A549 (cell line): ENCODE data around the gene PATJ.

Source experiments
- CTCF ChIP-seq: fragments of >200 bp; sonication (Bioruptor Twin); formaldehyde crosslinking; IDR thresholded peaks from 3 replicates; pipeline ENCODE4 v1.5.1; 2016
- REST ChIP-seq: fragments of 200-600 bp; sonication (generic); IDR thresholded peaks from 2 replicates; pipeline ENCODE4 v1.6.1; 2016; ENCODE audit warnings: antibody characterized with exemption, mild to moderate bottlenecking, moderate library complexity
- ZNF302 ChIP-seq: fragments of 250-450 bp; sonication (Bioruptor Pico); IDR thresholded peaks from 2 replicates; pipeline ENCODE4 v1.9.0; 2021; ENCODE audit warnings: inconsistent platforms, mild to moderate bottlenecking, moderate library complexity
- TF ChIP-seq, protein P1 (sequence below): fragments of 250-450 bp; sonication (Bioruptor Pico); IDR thresholded peaks from 2 replicates; pipeline ENCODE4 v1.5.0; 2021; ENCODE audit warnings: mild to moderate bottlenecking, moderate library complexity, borderline replicate concordance
- TF ChIP-seq, protein P2 (sequence below): fragments of 450-650 bp; IDR thresholded peaks from 2 replicates; pipeline ENCODE4 v1.6.1; 2014; ENCODE audit warnings: antibody characterized with exemption

GRCh38 chr1:62207187-62207586, 464.9 kb downstream of the PATJ start:
- no peak for TF ChIP-seq CTCF
- TF ChIP-seq, protein P1, sequence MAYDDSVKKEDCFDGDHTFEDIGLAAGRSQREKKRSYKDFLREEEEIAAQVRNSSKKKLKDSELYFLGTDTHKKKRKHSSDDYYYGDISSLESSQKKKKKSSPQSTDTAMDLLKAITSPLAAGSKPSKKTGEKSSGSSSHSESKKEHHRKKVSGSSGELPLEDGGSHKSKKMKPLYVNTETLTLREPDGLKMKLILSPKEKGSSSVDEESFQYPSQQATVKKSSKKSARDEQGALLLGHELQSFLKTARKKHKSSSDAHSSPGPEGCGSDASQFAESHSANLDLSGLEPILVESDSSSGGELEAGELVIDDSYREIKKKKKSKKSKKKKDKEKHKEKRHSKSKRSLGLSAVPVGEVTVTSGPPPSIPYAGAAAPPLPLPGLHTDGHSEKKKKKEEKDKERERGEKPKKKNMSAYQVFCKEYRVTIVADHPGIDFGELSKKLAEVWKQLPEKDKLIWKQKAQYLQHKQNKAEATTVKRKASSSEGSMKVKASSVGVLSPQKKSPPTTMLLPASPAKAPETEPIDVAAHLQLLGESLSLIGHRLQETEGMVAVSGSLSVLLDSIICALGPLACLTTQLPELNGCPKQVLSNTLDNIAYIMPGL (CRISPR knock-in tag) = no peak
- no peak for TF ChIP-seq REST
- TF ChIP-seq, protein P2, sequence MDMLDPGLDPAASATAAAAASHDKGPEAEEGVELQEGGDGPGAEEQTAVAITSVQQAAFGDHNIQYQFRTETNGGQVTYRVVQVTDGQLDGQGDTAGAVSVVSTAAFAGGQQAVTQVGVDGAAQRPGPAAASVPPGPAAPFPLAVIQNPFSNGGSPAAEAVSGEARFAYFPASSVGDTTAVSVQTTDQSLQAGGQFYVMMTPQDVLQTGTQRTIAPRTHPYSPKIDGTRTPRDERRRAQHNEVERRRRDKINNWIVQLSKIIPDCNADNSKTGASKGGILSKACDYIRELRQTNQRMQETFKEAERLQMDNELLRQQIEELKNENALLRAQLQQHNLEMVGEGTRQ = no peak
- no peak for TF ChIP-seq ZNF302 (CRISPR knock-in tag)
